ENCODE measurements around the gene FUT6.

Gene FUT6

DNA sequence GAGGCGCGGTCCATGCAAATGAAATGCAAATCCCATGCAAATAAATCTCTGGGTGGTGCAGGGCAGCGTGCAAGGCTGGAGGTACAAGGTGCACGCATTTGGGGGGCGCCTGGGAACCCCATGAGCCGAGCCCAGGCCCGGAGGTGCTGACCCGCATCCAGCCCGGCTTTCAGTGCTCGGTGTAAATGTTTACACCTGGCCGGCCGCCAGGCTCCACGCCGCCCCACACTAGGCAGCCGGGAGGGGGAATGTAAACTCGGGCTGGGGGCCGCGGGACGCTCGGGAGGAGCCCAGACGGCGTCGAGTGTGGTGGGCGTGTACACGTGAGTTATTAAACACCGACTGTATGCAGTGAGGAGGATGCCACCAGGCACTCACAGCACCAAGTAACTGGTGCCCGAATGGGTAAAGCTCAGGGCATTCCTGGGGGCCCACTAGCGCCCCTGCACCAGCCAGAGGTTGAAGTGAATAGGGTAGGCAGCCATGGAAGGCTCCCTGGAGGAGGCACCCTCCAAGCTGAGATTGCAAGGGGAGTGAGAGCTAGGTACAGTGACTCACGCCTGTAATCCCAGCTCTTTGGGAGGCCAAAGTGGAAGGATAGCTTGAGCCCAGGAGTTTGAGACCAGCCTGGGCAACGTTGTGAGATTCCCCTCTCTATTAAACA is 17.2 kb downstream of the FUT6 start:
- TF ChIP-seq YY1 (IDR thresholded peaks at IDR 0.05; ENCODE audit: low read depth) (no peak), NFIC (IDR thresholded peaks at IDR 0.05) (no peak), TCF12 (IDR thresholded peaks at IDR 0.05; ENCODE audit: low read depth) (no peak), USF1 (IDR thresholded peaks at IDR 0.05) (no peak), CREB1 (IDR thresholded peaks at IDR 0.05; ENCODE audit: low read depth) (no peak), EGR1 (IDR thresholded peaks at IDR 0.05) (no peak), ZBTB7A (IDR thresholded peaks at IDR 0.05; ENCODE audit: low read depth) (no peak), TAF1 (IDR thresholded peaks at IDR 0.05; ENCODE audit: low read depth) (no peak), CEBPB (IDR thresholded peaks at IDR 0.05) (no peak), RAD21 (IDR thresholded peaks at IDR 0.05; ENCODE audit: low read depth) (no peak), FOXM1 (IDR thresholded peaks at IDR 0.05; ENCODE audit: borderline replicate concordance, low read depth) (no peak), REST (IDR thresholded peaks at IDR 0.05; ENCODE audit: low read depth) (no peak), TEAD4 (IDR thresholded peaks at IDR 0.05) (no peak), MAX (IDR thresholded peaks at IDR 0.05) (no peak), EP300 (IDR thresholded peaks at IDR 0.05; ENCODE audit: borderline replicate concordance) (no peak)

- no peak for TF ChIP-seq ZBTB7A (IDR thresholded peaks at IDR 0.05; ENCODE audit: low read depth)
- no peak for TF ChIP-seq TEAD4 (IDR thresholded peaks at IDR 0.05)
- TF ChIP-seq RAD21 (IDR thresholded peaks at IDR 0.05; ENCODE audit: low read depth) = no peak
- TF ChIP-seq YY1 (IDR thresholded peaks at IDR 0.05; ENCODE audit: low read depth) = no peak
- TF ChIP-seq NFIC (IDR thresholded peaks at IDR 0.05) = no peak
- TF ChIP-seq EP300 (IDR thresholded peaks at IDR 0.05; ENCODE audit: borderline replicate concordance) = no peak
- TF ChIP-seq CREB1 (IDR thresholded peaks at IDR 0.05; ENCODE audit: low read depth) = no peak
- no peak for TF ChIP-seq MAX (IDR thresholded peaks at IDR 0.05)
- TF ChIP-seq TAF1 (IDR thresholded peaks at IDR 0.05; ENCODE audit: low read depth) = no peak
These were observed 17.9 kb downstream of the FUT6 start for GRCh38 chr19:5821521-5822180.

- TF ChIP-seq USF1 (IDR thresholded peaks at IDR 0.05) = no peak
- no peak for TF ChIP-seq TCF12 (IDR thresholded peaks at IDR 0.05; ENCODE audit: low read depth)
- no peak for TF ChIP-seq MAX (IDR thresholded peaks at IDR 0.05)
- TF ChIP-seq YY1 (IDR thresholded peaks at IDR 0.05; ENCODE audit: low read depth) = no peak
- TF ChIP-seq FOXM1 (IDR thresholded peaks at IDR 0.05; ENCODE audit: borderline replicate concordance, low read depth) = no peak
- no peak for TF ChIP-seq EP300 (IDR thresholded peaks at IDR 0.05; ENCODE audit: borderline replicate concordance)
- no peak for TF ChIP-seq NFIC (IDR thresholded peaks at IDR 0.05)
- no peak for TF ChIP-seq RAD21 (IDR thresholded peaks at IDR 0.05; ENCODE audit: low read depth)
- TF ChIP-seq REST (IDR thresholded peaks at IDR 0.05; ENCODE audit: low read depth) = no peak
- TF ChIP-seq CEBPB (IDR thresholded peaks at IDR 0.05) = no peak
- no peak for TF ChIP-seq EGR1 (IDR thresholded peaks at IDR 0.05)
- no peak for TF ChIP-seq ZBTB7A (IDR thresholded peaks at IDR 0.05; ENCODE audit: low read depth)
These were observed 18.7 kb downstream of the FUT6 start for GRCh38 chr19:5820785-5821184.

- no peak for TF ChIP-seq YY1 (IDR thresholded peaks at IDR 0.05; ENCODE audit: low read depth)
- no peak for TF ChIP-seq MAX (IDR thresholded peaks at IDR 0.05)
- no peak for TF ChIP-seq CEBPB (IDR thresholded peaks at IDR 0.05)
- no peak for TF ChIP-seq NFIC (IDR thresholded peaks at IDR 0.05)
- no peak for TF ChIP-seq ZBTB7A (IDR thresholded peaks at IDR 0.05; ENCODE audit: low read depth)
- TF ChIP-seq FOXM1 (IDR thresholded peaks at IDR 0.05; ENCODE audit: borderline replicate concordance, low read depth) = no peak
- no peak for TF ChIP-seq USF1 (IDR thresholded peaks at IDR 0.05)
- no peak for TF ChIP-seq TEAD4 (IDR thresholded peaks at IDR 0.05)
- no peak for TF ChIP-seq EGR1 (IDR thresholded peaks at IDR 0.05)
- no peak for TF ChIP-seq CREB1 (IDR thresholded peaks at IDR 0.05; ENCODE audit: low read depth)
- TF ChIP-seq REST (IDR thresholded peaks at IDR 0.05; ENCODE audit: low read depth) = no peak
- TF ChIP-seq EP300 (IDR thresholded peaks at IDR 0.05; ENCODE audit: borderline replicate concordance) = no peak
These were observed 20.9 kb downstream of the FUT6 start for GRCh38 chr19:5818594-5818993.
